Measurements from ENCODE around the gene CNTNAP5. TPM values are rescaled to one million over a fixed set of nuclear protein-coding genes. Genes with fewer than 3 reads are reported as not detected.

The CNTNAP5 gene
- 0.25 and 0.78 TPM in 2 replicates for total RNA-seq (2014; rRNA removed; shearing (Covaris generic); ENCODE audit: low replicate concordance)

DNA sequence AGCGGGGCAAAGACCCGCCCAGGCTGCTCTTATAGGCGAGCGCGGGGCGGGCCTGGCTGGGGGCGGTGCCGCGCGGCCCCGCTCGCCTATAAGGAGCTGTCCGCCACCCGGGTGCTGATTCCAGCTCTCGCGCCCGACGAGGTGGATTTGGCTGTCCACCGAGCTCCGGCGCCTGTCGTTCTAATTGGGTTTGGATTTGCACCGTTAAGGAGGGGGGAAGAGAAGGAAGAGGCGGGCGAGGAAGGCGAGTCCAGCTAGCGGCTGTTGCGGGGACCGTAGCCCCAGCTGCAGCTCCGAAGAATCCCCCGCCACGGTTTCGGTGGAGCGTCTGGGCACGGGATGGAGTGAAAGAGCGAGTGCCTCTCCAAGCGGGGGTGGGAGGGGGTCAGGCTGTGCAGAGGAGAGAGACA lies at the start of gene CNTNAP5:
Gene CNTNAP5 (plus strand): TSS at position 117 of the 410 bp plus-strand sequence. CDS start 364 bp downstream, outside the sequence.
- DNase-seq, result no peak

GRCh38 chr2:123976054-123976648 lies 48.9 kb upstream of the CNTNAP5 start:
- H3K9ac ChIP-seq (ENCODE audit: low read length), result no peak overlapping the region
- no peaks in the 10 kb centered on the region for H4K20me1 ChIP-seq (ENCODE audit: insufficient read depth, low read depth, low read length)
- H3K27ac ChIP-seq (ENCODE audit: low read length), result no peak overlapping the region
- no peak overlapping the region for H2AFZ ChIP-seq (ENCODE audit: low read length)
- peaks cover 9% of the 10 kb centered on the region for H3K4me1 ChIP-seq (ENCODE audit: low read length)
- no peak for DNase-seq
- no peaks in the 10 kb centered on the region for H3K36me3 ChIP-seq (ENCODE audit: insufficient read depth, low read length)
- no peaks in the 10 kb centered on the region for H3K27me3 ChIP-seq (ENCODE audit: low read length)
- H3K9me2 ChIP-seq (replicated peaks; ENCODE audit: insufficient read depth, low read length), result no peaks in the 10 kb centered on the region
- H3K79me2 ChIP-seq (ENCODE audit: low read length), result no peaks in the 10 kb centered on the region
- H3K4me3 ChIP-seq (ENCODE audit: low read length), result no peak overlapping the region
- no peak overlapping the region for H3K4me2 ChIP-seq (ENCODE audit: low read depth, low read length, poor library complexity, severe bottlenecking)
- H3K9me3 ChIP-seq (ENCODE audit: low read length), result no peaks in the 10 kb centered on the region

More for the DNA sequence above, at the start of gene CNTNAP5:
- H3K4me2 ChIP-seq (ENCODE audit: low read depth, low read length, poor library complexity, severe bottlenecking), result no peak within 1 kb of the TSS
- no peaks in the 10 kb centered on the region for H3K9me2 ChIP-seq (replicated peaks; ENCODE audit: insufficient read depth, low read length)
- H3K36me3 ChIP-seq (ENCODE audit: insufficient read depth, low read length), result no peaks in the 10 kb centered on the region
- H2AFZ ChIP-seq (ENCODE audit: low read length), result no peak within 1 kb of the TSS
- no peaks in the 10 kb centered on the region for H3K79me2 ChIP-seq (ENCODE audit: low read length)
- H3K27ac ChIP-seq (ENCODE audit: low read length), result no peak within 1 kb of the TSS
- H3K27me3 ChIP-seq (ENCODE audit: low read length), result no peaks in the 10 kb centered on the region
- no peaks in the 10 kb centered on the region for H4K20me1 ChIP-seq (ENCODE audit: insufficient read depth, low read depth, low read length)
- H3K9ac ChIP-seq (ENCODE audit: low read length), result no peak within 1 kb of the TSS
- H3K9me3 ChIP-seq (ENCODE audit: low read length), result no peaks in the 10 kb centered on the region
- H3K4me1 ChIP-seq (ENCODE audit: low read length), result peaks cover 26% of the 10 kb centered on the region
- no peak within 1 kb of the TSS for H3K4me3 ChIP-seq (ENCODE audit: low read length)

DNA sequence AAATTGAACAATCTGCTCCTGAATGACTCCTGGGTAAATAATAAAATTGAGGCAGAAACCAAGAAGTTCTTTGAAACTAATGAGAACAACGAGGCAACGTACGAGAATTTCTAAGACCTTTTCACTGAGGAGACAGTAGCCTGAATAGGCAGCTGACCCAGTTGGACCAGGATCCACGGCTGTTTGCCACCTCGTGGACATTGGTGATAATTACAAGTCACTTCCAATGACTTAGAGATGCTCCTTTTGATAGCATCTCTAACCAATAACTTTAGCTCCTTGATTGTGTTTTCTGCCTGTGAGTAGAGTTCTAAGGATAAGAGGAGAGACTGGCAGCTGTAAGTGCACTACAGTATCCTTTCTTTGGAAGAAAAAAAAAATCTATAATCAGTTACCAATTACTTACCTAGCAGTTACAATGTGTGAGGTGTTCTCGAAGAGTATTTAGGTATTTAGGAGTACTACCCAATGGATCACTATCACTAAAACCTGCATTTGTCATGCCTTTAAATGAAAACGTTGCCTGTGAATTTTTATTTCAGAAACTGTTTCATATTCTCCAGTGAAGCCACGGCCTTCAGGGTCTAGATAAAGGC lies 31.3 kb upstream of the CNTNAP5 start:
- DNase-seq, result peak; percentile 79
- Histone ChIP-seq H3K4me3 (ENCODE audit: low read length) (no peak overlapping the region), H3K79me2 (ENCODE audit: low read length) (no peaks in the 10 kb centered on the region)

DNA sequence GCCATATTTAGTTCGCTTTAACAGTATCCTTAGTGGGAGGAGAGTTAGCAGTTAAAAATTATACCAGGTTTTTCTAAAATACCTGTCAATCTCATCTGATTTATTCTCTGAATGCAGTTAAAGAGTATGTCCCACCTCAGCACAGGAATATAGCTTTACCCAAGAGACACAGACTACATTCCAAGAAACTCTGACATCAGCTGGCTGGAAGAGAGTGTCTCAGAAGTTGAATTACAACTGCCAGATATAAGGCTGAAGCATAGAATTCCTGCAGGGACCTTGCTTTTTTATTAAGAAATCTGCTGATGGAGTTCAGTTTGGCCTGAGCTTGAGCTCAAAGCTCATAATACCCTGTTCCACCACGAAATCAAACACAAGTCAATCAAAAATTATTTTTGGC lies 25.4 kb upstream of the CNTNAP5 start:
- Histone ChIP-seq H3K9me3 (ENCODE audit: low read length) (no peaks in the 10 kb centered on the region), H3K36me3 (ENCODE audit: insufficient read depth, low read length) (no peaks in the 10 kb centered on the region), H2AFZ (ENCODE audit: low read length) (no peak overlapping the region)

More for the DNA sequence above, 31.3 kb upstream of the CNTNAP5 start:
- Histone ChIP-seq H3K4me2 (ENCODE audit: low read depth, low read length, poor library complexity, severe bottlenecking) (no peak overlapping the region), H3K4me1 (ENCODE audit: low read length) (no peaks in the 10 kb centered on the region), H2AFZ (ENCODE audit: low read length) (no peak overlapping the region), H3K36me3 (ENCODE audit: insufficient read depth, low read length) (no peaks in the 10 kb centered on the region), H3K9ac (ENCODE audit: low read length) (no peak overlapping the region), H4K20me1 (ENCODE audit: insufficient read depth, low read depth, low read length) (no peaks in the 10 kb centered on the region), H3K27ac (ENCODE audit: low read length) (no peak overlapping the region), H3K9me2 (replicated peaks; ENCODE audit: insufficient read depth, low read length) (no peaks in the 10 kb centered on the region), H3K27me3 (ENCODE audit: low read length) (no peaks in the 10 kb centered on the region), H3K9me3 (ENCODE audit: low read length) (no peaks in the 10 kb centered on the region)

GRCh38 chr2:124001696-124002430 lies 23.2 kb upstream of the CNTNAP5 start:
- Histone ChIP-seq H3K27me3 (ENCODE audit: low read length) (no peaks in the 10 kb centered on the region), H3K4me2 (ENCODE audit: low read depth, low read length, poor library complexity, severe bottlenecking) (no peak overlapping the region), H3K4me1 (ENCODE audit: low read length) (no peaks in the 10 kb centered on the region), H4K20me1 (ENCODE audit: insufficient read depth, low read depth, low read length) (no peaks in the 10 kb centered on the region), H3K4me3 (ENCODE audit: low read length) (no peak overlapping the region), H3K9ac (ENCODE audit: low read length) (no peak overlapping the region), H3K9me2 (replicated peaks; ENCODE audit: insufficient read depth, low read length) (no peaks in the 10 kb centered on the region), H3K36me3 (ENCODE audit: insufficient read depth, low read length) (no peaks in the 10 kb centered on the region), H3K79me2 (ENCODE audit: low read length) (no peaks in the 10 kb centered on the region), H3K9me3 (ENCODE audit: low read length) (no peaks in the 10 kb centered on the region), H2AFZ (ENCODE audit: low read length) (no peak overlapping the region), H3K27ac (ENCODE audit: low read length) (no peak overlapping the region)
- DNase-seq, result no peak

More for the DNA sequence above, 25.4 kb upstream of the CNTNAP5 start:
- H3K9ac ChIP-seq (ENCODE audit: low read length), result no peak overlapping the region
- H3K4me1 ChIP-seq (ENCODE audit: low read length), result no peaks in the 10 kb centered on the region
- no peak for DNase-seq
- no peaks in the 10 kb centered on the region for H4K20me1 ChIP-seq (ENCODE audit: insufficient read depth, low read depth, low read length)
- H3K4me2 ChIP-seq (ENCODE audit: low read depth, low read length, poor library complexity, severe bottlenecking), result no peak overlapping the region
- no peak overlapping the region for H3K27ac ChIP-seq (ENCODE audit: low read length)
- no peaks in the 10 kb centered on the region for H3K9me2 ChIP-seq (replicated peaks; ENCODE audit: insufficient read depth, low read length)
- H3K79me2 ChIP-seq (ENCODE audit: low read length), result no peaks in the 10 kb centered on the region
- no peaks in the 10 kb centered on the region for H3K27me3 ChIP-seq (ENCODE audit: low read length)
- no peak overlapping the region for H3K4me3 ChIP-seq (ENCODE audit: low read length)

- peak; percentile 57 for DNase-seq
- H3K27ac ChIP-seq (ENCODE audit: low read length), result no peak overlapping the region
- peaks cover 7% of the 10 kb centered on the region for H3K4me1 ChIP-seq (ENCODE audit: low read length)
- no peaks in the 10 kb centered on the region for H3K9me2 ChIP-seq (replicated peaks; ENCODE audit: insufficient read depth, low read length)
- H3K79me2 ChIP-seq (ENCODE audit: low read length), result no peaks in the 10 kb centered on the region
- no peak overlapping the region for H3K9ac ChIP-seq (ENCODE audit: low read length)
- no peak overlapping the region for H3K4me3 ChIP-seq (ENCODE audit: low read length)
- H3K9me3 ChIP-seq (ENCODE audit: low read length), result no peaks in the 10 kb centered on the region
- no peaks in the 10 kb centered on the region for H4K20me1 ChIP-seq (ENCODE audit: insufficient read depth, low read depth, low read length)
- H3K36me3 ChIP-seq (ENCODE audit: insufficient read depth, low read length), result no peaks in the 10 kb centered on the region
- H2AFZ ChIP-seq (ENCODE audit: low read length), result no peak overlapping the region
- no peaks in the 10 kb centered on the region for H3K27me3 ChIP-seq (ENCODE audit: low read length)
- H3K4me2 ChIP-seq (ENCODE audit: low read depth, low read length, poor library complexity, severe bottlenecking), result no peak overlapping the region
Observed at GRCh38 chr2:124018890-124019289, 6.2 kb upstream of the CNTNAP5 start.

GRCh38 chr2:124024561-124025170 lies 421 bp upstream of the CNTNAP5 start:
- no peaks in the 10 kb centered on the region for H3K36me3 ChIP-seq (ENCODE audit: insufficient read depth, low read length)
- no peak overlapping the region for H3K9ac ChIP-seq (ENCODE audit: low read length)
- H3K4me3 ChIP-seq (ENCODE audit: low read length), result no peak overlapping the region
- no peaks in the 10 kb centered on the region for H3K9me3 ChIP-seq (ENCODE audit: low read length)
- H3K27me3 ChIP-seq (ENCODE audit: low read length), result no peaks in the 10 kb centered on the region
- H2AFZ ChIP-seq (ENCODE audit: low read length), result no peak overlapping the region
- no peaks in the 10 kb centered on the region for H3K9me2 ChIP-seq (replicated peaks; ENCODE audit: insufficient read depth, low read length)
- no peak overlapping the region for H3K27ac ChIP-seq (ENCODE audit: low read length)
- no peak overlapping the region for H3K4me2 ChIP-seq (ENCODE audit: low read depth, low read length, poor library complexity, severe bottlenecking)
- no peaks in the 10 kb centered on the region for H4K20me1 ChIP-seq (ENCODE audit: insufficient read depth, low read depth, low read length)
- no peak for DNase-seq
- peaks cover 26% of the 10 kb centered on the region for H3K4me1 ChIP-seq (ENCODE audit: low read length)
- no peaks in the 10 kb centered on the region for H3K79me2 ChIP-seq (ENCODE audit: low read length)

DNA sequence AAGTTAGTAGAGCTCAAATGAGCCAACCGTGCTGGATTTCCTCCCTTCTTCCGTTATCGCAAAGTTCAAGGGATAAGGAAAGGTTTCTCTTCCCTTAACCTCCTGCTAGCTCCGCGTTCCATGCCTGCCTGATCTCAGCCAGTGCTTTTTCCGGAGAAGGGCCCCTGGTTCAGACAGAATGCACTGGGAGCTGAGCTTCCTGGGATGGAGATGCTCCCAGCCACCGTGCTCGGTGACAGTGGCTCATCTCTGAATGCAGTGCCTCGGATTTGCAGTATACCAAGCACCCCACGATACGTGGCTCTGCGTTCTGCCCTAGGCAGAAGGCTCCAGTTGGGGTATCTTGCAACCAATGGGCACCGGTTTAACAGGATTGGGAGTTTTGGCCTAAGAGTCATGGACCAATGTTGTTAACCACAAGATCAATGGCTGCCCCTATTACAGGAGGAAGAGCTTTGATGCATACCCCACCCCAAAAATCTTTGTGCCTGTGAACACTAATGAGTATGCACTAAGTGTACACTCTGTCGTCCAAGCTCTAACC lies 876 bp downstream of the CNTNAP5 start:
- Histone ChIP-seq H3K27me3 (ENCODE audit: low read length) (no peaks in the 10 kb centered on the region), H3K27ac (ENCODE audit: low read length) (no peak overlapping the region), H3K9me2 (replicated peaks; ENCODE audit: insufficient read depth, low read length) (no peaks in the 10 kb centered on the region), H4K20me1 (ENCODE audit: insufficient read depth, low read depth, low read length) (no peaks in the 10 kb centered on the region), H3K79me2 (ENCODE audit: low read length) (no peaks in the 10 kb centered on the region), H3K9me3 (ENCODE audit: low read length) (no peaks in the 10 kb centered on the region), H3K9ac (ENCODE audit: low read length) (no peak overlapping the region), H3K36me3 (ENCODE audit: insufficient read depth, low read length) (no peaks in the 10 kb centered on the region), H2AFZ (ENCODE audit: low read length) (no peak overlapping the region), H3K4me2 (ENCODE audit: low read depth, low read length, poor library complexity, severe bottlenecking) (no peak overlapping the region), H3K4me1 (ENCODE audit: low read length) (peaks cover 26% of the 10 kb centered on the region), H3K4me3 (ENCODE audit: low read length) (no peak overlapping the region)
- DNase-seq, result no peak
